Subcutaneous adipose tissue (tissue), 4 donors: ENCODE results near the gene KIAA0232. TPM values are rescaled to one million over a fixed set of nuclear protein-coding genes. Genes with fewer than 3 reads are reported as not detected.

ENCODE experiments used
- CTCF ChIP-seq: fragments of 450-650 bp; IDR thresholded peaks from one replicate; pipeline ENCODE4 v1.5.1; 2016; ENCODE audit warnings: low read depth, mild to moderate bottlenecking, control low read depth, antibody characterized with exemption, moderate library complexity
- total RNA-seq, 4 donors: library from RNA; depleted of rRNA; stranded (reverse); fragments of >200 nt; gene quantifications; one replicate each; pipeline ENCODE4 v1.1.0, GENCODE V29; 2016

KIAA0232 gene
- total RNA-seq, 4 donors from 2014 or later, result 24.3 to 36.5 (median 31.0) TPM

GRCh38 chr4:6824071-6824470 lies 41.5 kb downstream of the KIAA0232 start:
- TF ChIP-seq CTCF, result no peak

GRCh38 chr4:6824772-6825402 lies 42.4 kb downstream of the KIAA0232 start:
- TF ChIP-seq CTCF, result no peak

- no peak for TF ChIP-seq CTCF
Observed at GRCh38 chr4:6825403-6825802, 42.9 kb downstream of the KIAA0232 start.

- no peak for TF ChIP-seq CTCF
Observed at GRCh38 chr4:6826781-6827508, 44.4 kb downstream of the KIAA0232 start.

- TF ChIP-seq CTCF, result no peak
Observed at GRCh38 chr4:6829086-6829485, 46.6 kb downstream of the KIAA0232 start.

GRCh38 chr4:6834867-6835266 lies 52.3 kb downstream of the KIAA0232 start:
- TF ChIP-seq CTCF, result no peak

- no peak for TF ChIP-seq CTCF
Observed at GRCh38 chr4:6839579-6839978, 57.1 kb downstream of the KIAA0232 start.
